Measurements from ENCODE around the gene PCDHA1. TPM values are rescaled to one million over a fixed set of nuclear protein-coding genes. Genes with fewer than 3 reads are reported as not detected.

The PCDHA1 gene
- total and polyA plus RNA-seq, 9 of the 15 experiments (the other 6 are each of a cell fraction or from before 2014, with no cell fraction given): not detected

DNA sequence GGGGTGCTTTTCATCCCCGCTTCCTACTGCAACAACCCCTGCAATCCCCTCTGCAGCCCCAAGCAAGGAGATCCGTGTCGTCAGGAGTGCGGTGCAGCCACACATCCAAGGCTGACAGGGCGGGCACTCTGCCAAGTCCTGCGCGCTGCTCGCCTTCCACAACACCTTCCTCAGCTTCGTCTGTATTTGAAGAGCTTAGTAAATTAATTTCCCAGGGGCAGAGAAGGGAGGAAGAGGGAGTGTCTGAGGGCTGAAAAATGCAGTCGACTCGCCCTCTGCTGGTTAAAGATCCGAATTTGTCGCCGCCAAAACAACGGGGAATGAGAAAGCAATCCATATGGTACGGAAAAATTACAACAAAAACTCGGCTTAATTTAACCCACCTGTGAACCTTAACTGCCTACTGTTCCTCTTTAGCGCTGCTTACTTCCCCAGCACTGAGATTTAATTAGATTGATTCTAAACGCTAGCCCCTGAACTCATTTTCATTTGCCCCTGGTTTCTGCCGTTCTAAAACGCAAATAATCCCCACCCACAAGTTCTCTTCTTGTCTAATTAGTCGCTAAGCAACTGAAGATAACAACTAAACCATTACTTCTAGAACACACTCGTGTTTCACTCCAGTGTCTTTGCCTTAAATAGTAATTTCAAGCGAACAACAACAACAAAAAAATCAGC, 254.3 kb downstream of the PCDHA1 start:
- H3K4me2 ChIP-seq (ENCODE audit: insufficient read depth, low read length): no peak overlapping the region
- no peak overlapping the region for H3K4me3 ChIP-seq

More for the DNA sequence above, 254.3 kb downstream of the PCDHA1 start:
- H3K27ac ChIP-seq (ENCODE audit: extremely low read depth, low read depth, low read length): no peak overlapping the region
- ATAC-seq (no peak), DNase-seq (ENCODE audit: extremely low read depth in 1 of 4, low spot score in 3 of 4) (no peak), FAIRE-seq (no peak)
- H3K36me3 ChIP-seq (ENCODE audit: control insufficient read depth, insufficient read depth, low read length): no peaks in the 10 kb centered on the region
- H3K9me1 ChIP-seq (ENCODE audit: control insufficient read depth, insufficient read depth, low read length): no peaks in the 10 kb centered on the region
- no peaks in the 10 kb centered on the region for H3K79me2 ChIP-seq (ENCODE audit: control insufficient read depth, insufficient read depth, low read length)
- CTCF ChIA-PET (ENCODE audit: low intra/inter-chr PET ratio): interaction anchor here (0.6 kb wide), 1 partner anchor 796 kb away, joined by 3 read pairs; no protein-coding TSS in a partner anchor
- no peak overlapping the region for H2AFZ ChIP-seq (ENCODE audit: low read depth, low read length)
- no peaks in the 10 kb centered on the region for H4K20me1 ChIP-seq (replicated peaks; ENCODE audit: control insufficient read depth, insufficient read depth, low read length)
- WGBS (ENCODE audit: insufficient coverage, low coverage, missing lambda C conversion rate): 2% methylated on average over 21 of the region's 24 CpGs
- no peaks in the 10 kb centered on the region for H3K27me3 ChIP-seq (ENCODE audit: control insufficient read depth in 2 of 2, insufficient read depth in 2 of 2, low read length in 2 of 2)
- POLR2A ChIA-PET: interaction anchor here (0.7 kb wide), 1 partner anchor 382 kb away, joined by 3 read pairs; no protein-coding TSS in a partner anchor
- H3K9ac ChIP-seq (ENCODE audit: insufficient read depth in 1 of 2, low read depth in 2 of 2, low read length in 2 of 2): no peak overlapping the region
- H3K4me1 ChIP-seq (replicated peaks in 1 of 2; ENCODE audit: control insufficient read depth in 2 of 2, insufficient read depth in 2 of 2, low read length in 2 of 2): no peaks in the 10 kb centered on the region
- H3K9me3 ChIP-seq (replicated peaks; ENCODE audit: control insufficient read depth, insufficient read depth, low read depth, low read length): peaks cover 5% of the 10 kb centered on the region
- no TSS peak for BruUV-seq (replicated peaks)
- TF ChIP-seq, protein P1, sequence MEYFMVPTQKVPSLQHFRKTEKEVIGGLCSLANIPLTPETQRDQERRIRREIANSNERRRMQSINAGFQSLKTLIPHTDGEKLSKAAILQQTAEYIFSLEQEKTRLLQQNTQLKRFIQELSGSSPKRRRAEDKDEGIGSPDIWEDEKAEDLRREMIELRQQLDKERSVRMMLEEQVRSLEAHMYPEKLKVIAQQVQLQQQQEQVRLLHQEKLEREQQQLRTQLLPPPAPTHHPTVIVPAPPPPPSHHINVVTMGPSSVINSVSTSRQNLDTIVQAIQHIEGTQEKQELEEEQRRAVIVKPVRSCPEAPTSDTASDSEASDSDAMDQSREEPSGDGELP (CRISPR knock-in tag; IDR thresholded peaks at IDR 0.05; ENCODE audit: borderline replicate concordance): no peak
- no peak for TF ChIP-seq ZNF124 (CRISPR knock-in tag; IDR thresholded peaks at IDR 0.05)
- no peak for TF ChIP-seq LEF1 (IDR thresholded peaks at IDR 0.05)
- no peak for TF ChIP-seq NCOA4 (IDR thresholded peaks at IDR 0.05; ENCODE audit: partially characterized antibody)
- no peak for TF ChIP-seq YBX1 (IDR thresholded peaks at IDR 0.05)
- TF ChIP-seq LCOR (CRISPR knock-in tag; IDR thresholded peaks at IDR 0.05): no peak
- in situ Hi-C loops (cut with MboI) (no loop called here), intact Hi-C loops (cut with micrococcal nuclease) (loop anchor here (5.0 kb wide), 2 partner anchors 173 to 213 kb away; partner anchors contain the start of genes PCDHA11 and PCDHA6)

All from K562 (cell line).